Upper lobe of left lung (tissue), 4 donors: Measurements from ENCODE around the gene CAMK2N1.

Source experiments
- EP300 ChIP-seq, 4 donors: sonication (generic); formaldehyde crosslinking; IDR thresholded peaks; one replicate each; pipeline ENCODE4 v1.5.1; 2017; ENCODE audit warnings: antibody characterized with exemption in 4 of 4, control low read depth in 2 of 4
- POLR2A ChIP-seq, 4 donors: fragments of 450-650 bp; IDR thresholded peaks; one replicate each; pipeline ENCODE4 v1.5.1; 2016 to 2017; ENCODE audit warnings: antibody characterized with exemption in 4 of 4, mild to moderate bottlenecking in 2 of 4

DNA sequence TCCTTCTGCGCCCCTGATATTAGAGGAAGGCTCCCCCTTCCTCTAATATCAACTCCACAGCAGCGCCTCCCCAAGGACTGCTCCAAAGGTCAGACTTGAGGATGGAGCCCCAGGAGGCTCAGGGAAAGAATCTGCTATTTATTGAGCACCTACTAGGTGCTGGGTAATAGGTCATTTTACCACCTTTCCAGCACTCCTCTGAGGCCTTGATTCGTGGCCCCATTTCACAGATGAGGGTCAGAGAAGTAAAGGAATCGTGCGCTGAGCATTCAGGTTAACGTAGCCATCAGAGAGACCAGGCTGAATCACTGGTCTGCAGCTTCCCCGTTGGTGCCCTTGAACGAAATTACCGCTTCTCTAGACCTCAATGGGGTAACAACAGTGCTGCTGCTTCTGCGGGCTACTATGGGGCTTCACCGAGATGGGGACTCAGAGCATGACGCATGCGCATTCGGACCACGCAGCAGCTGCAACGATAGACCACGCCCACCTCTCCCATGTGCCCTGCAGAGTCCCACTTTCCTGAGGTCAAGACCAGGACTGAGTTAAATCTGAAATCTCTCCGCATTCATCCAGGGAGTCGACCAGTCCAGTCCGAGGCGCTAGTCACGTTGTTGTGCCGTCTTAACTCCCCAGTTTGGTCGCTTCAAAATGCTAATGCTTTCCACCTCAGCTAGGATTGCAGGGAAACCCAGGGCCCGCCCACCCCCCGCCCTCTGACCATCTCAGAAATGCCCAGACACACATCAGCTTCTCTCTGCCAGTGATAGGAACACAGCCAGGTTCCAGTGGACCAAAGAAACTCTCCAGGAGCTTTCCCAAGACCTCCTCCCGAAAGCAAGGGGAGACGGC is 12.9 kb downstream of the CAMK2N1 start:
- TF ChIP-seq EP300 (IDR thresholded peaks at IDR 0.05): no peak
- TF ChIP-seq POLR2A (IDR thresholded peaks at IDR 0.05): no peak
